ENCODE measurements around the gene METTL4. TPM values are rescaled to one million over a fixed set of nuclear protein-coding genes. Genes with fewer than 3 reads are reported as not detected.
A peak's percentile ranks its signal among the peaks of the same experiment; 100 is the strongest.
"Not testable (repeated sequence)": the region's sequence is repeated elsewhere in the genome, so short reads cannot be mapped to it uniquely, and the experiment has no call there.

The METTL4 gene
- total RNA-seq, 1 donor from 2014 or later = 11.5 TPM

- no peak overlapping the region for H3K4me3 ChIP-seq
- H3K9me3 ChIP-seq = no peaks in the 10 kb centered on the region
- H3K27ac ChIP-seq = no peak overlapping the region
- no peaks in the 10 kb centered on the region for H3K27me3 ChIP-seq (ENCODE audit: low read depth)
- no peak for ATAC-seq
- no peak for TF ChIP-seq CTCF (IDR thresholded peaks at IDR 0.05)
- no peaks in the 10 kb centered on the region for H3K4me1 ChIP-seq
- intact Hi-C loops (cut with DNase I) = loop anchor here (10.0 kb wide), 1 partner anchor 445 kb away; no protein-coding TSS in a partner anchor
- peaks cover 37% of the 10 kb centered on the region for H3K36me3 ChIP-seq
- DNase-seq = no peak
Measured at GRCh38 chr18:2549462-2549861, 21.8 kb downstream of the METTL4 start.

GRCh38 chr18:2547477-2548087, 23.7 kb downstream of the METTL4 start:
- Histone ChIP-seq H3K4me3 (no peak overlapping the region), H3K27me3 (ENCODE audit: low read depth) (no peaks in the 10 kb centered on the region), H3K27ac (no peak overlapping the region), H3K4me1 (no peaks in the 10 kb centered on the region), H3K36me3 (peaks cover 36% of the 10 kb centered on the region), H3K9me3 (no peaks in the 10 kb centered on the region)
- DNase-seq (no peak), ATAC-seq (peak in 1 of 2 donors; percentile 42)
- intact Hi-C loops (cut with DNase I) = loop anchor here (10.0 kb wide), 1 partner anchor 443 kb away; no protein-coding TSS in a partner anchor
- peak; percentile 50 for TF ChIP-seq CTCF (IDR thresholded peaks at IDR 0.05)

- Histone ChIP-seq H3K4me1 (no peaks in the 10 kb centered on the region), H3K9me3 (no peaks in the 10 kb centered on the region), H3K4me3 (no peak overlapping the region), H3K27ac (no peak overlapping the region), H3K27me3 (ENCODE audit: low read depth) (no peaks in the 10 kb centered on the region), H3K36me3 (peaks cover 22% of the 10 kb centered on the region)
- ATAC-seq = no peak
- no peak for DNase-seq
- intact Hi-C loops (cut with DNase I) = loop anchor here (10.0 kb wide), 1 partner anchor 440 kb away; no protein-coding TSS in a partner anchor
- TF ChIP-seq CTCF (IDR thresholded peaks at IDR 0.05) = no peak
Measured at GRCh38 chr18:2545155-2545554, 26.1 kb downstream of the METTL4 start.

GRCh38 chr18:2541925-2542563, 29.3 kb downstream of the METTL4 start:
- not testable (repeated sequence) for H3K4me3 ChIP-seq; H3K9me3 ChIP-seq; DNase-seq; H3K27me3 ChIP-seq (ENCODE audit: low read depth); H3K27ac ChIP-seq; H3K36me3 ChIP-seq; H3K4me1 ChIP-seq
- intact Hi-C loops (cut with DNase I) = loop anchor here (10.0 kb wide), 1 partner anchor 437 kb away; no protein-coding TSS in a partner anchor
- TF ChIP-seq CTCF (IDR thresholded peaks at IDR 0.05) = peak; percentile 67
- peak in 1 of 2 donors; percentile 44 for ATAC-seq

- no peaks in the 10 kb centered on the region for H3K36me3 ChIP-seq
- no peaks in the 10 kb centered on the region for H3K4me1 ChIP-seq
- TF ChIP-seq CTCF (IDR thresholded peaks at IDR 0.05) = no peak
- no peaks in the 10 kb centered on the region for H3K9me3 ChIP-seq
- ATAC-seq (no peak), DNase-seq (no peak)
- no peaks in the 10 kb centered on the region for H3K27me3 ChIP-seq (ENCODE audit: low read depth)
- H3K4me3 ChIP-seq = no peak overlapping the region
- no peak overlapping the region for H3K27ac ChIP-seq
- intact Hi-C loops (cut with DNase I) = loop anchor here (10.0 kb wide), 1 partner anchor 436 kb away; no protein-coding TSS in a partner anchor
Measured at GRCh38 chr18:2540575-2540974, 30.7 kb downstream of the METTL4 start.
